HK-2 (cell line): ENCODE measurements around the gene MVD.

Experiments used
- DNase-seq: peaks from one replicate; pipeline ENCODE4 v3.0.0-alpha.2; 2018; ENCODE audit not compliant: unreplicated experiment

MVD gene

DNA sequence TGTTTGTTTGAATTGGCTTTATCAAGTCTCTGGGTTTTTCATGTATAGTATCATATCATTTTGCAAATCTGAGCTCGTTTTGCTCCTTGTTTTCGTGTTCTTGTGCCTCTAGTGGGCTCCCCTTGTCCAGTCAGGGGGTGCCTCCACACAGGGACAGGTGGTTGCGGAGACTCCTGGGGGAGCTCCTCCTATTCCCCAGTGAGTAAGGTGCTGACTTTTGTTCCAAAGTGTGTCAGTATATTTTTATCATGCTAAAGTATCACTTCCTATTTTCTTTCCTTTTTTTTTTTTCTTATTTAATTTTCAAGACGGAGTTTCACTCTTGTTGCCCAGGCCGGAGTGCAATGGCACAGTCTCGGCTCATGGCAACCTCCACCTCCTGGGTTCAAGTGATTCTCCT, 54.8 kb downstream of the MVD start:
- no peak for DNase-seq

DNA sequence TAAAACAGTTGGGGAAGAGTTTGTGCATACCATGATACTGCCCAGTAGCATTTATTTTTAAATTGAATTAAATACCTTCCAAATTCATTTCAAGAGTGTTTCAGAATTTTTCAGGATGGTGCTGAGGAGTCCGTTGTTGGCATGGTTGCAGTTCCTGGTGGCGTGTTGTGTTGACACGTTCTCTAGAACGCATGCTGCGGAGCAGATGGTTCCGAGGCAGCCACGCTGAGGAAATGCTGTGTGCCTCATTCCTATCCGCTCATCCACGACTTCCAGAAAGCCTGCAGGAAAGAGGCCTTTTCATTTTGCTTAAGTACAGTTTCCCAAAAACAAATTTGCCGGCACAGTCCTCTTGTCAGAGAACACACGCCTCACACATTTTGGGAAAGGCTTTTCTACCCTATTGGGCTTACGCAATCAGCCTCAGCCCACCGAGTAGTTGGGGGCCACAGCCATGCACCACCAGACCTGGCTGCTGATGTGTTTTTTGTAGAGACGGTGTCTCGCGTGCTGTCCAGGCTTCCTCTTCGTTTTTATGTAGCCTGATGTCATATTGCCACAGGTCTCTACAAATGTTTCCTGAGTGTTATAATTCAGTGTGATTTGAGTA, 56.6 kb downstream of the MVD start:
- no peak for DNase-seq

GRCh38 chr16:88605186-88606147, 57.4 kb downstream of the MVD start:
- no peak for DNase-seq

- no peak for DNase-seq
Measured at GRCh38 chr16:88602091-88602490, 60.8 kb downstream of the MVD start.
